Measurements from ENCODE around the gene ARHGDIG.
"Not testable (repeated sequence)": the region's sequence is repeated elsewhere in the genome, so short reads cannot be mapped to it uniquely, and the experiment has no call there.

The ARHGDIG gene

GRCh38 chr16:322476-323143, 42.2 kb downstream of the ARHGDIG start:
- H3K27ac ChIP-seq, result no peak overlapping the region
- DNase-seq, result no peak
- H3K27me3 ChIP-seq (ENCODE audit: insufficient read depth, low read depth, severe bottlenecking), result no peaks in the 10 kb centered on the region
- H3K4me3 ChIP-seq (ENCODE audit: low read depth, low read length), result no peak overlapping the region
- peaks cover 10% of the 10 kb centered on the region for H3K36me3 ChIP-seq
- no peaks in the 10 kb centered on the region for H3K9me3 ChIP-seq (ENCODE audit: severe bottlenecking)
- no peak for TF ChIP-seq CTCF (IDR thresholded peaks at IDR 0.05; ENCODE audit: low read depth, low read length)

GRCh38 chr16:324201-324450, 43.7 kb downstream of the ARHGDIG start:
- H3K27ac ChIP-seq, result no peak overlapping the region
- no peaks in the 10 kb centered on the region for H3K27me3 ChIP-seq (ENCODE audit: insufficient read depth, low read depth, severe bottlenecking)
- TF ChIP-seq CTCF (IDR thresholded peaks at IDR 0.05; ENCODE audit: low read depth, low read length), result no peak
- no peaks in the 10 kb centered on the region for H3K9me3 ChIP-seq (ENCODE audit: severe bottlenecking)
- no peak for DNase-seq
- peaks cover 2% of the 10 kb centered on the region; the same call in 1 of the 2 replicates for H3K36me3 ChIP-seq
- H3K4me3 ChIP-seq (ENCODE audit: low read depth, low read length), result no peak overlapping the region

GRCh38 chr16:324451-325334, 44.3 kb downstream of the ARHGDIG start:
- no peak for DNase-seq
- Histone ChIP-seq H3K27ac (no peak overlapping the region), H3K27me3 (ENCODE audit: insufficient read depth, low read depth, severe bottlenecking) (no peaks in the 10 kb centered on the region), H3K36me3 (no peaks in the 10 kb centered on the region; the same call in 1 of the 2 replicates), H3K9me3 (ENCODE audit: severe bottlenecking) (no peaks in the 10 kb centered on the region), H3K4me3 (ENCODE audit: low read depth, low read length) (no peak overlapping the region)
- no peak for TF ChIP-seq CTCF (IDR thresholded peaks at IDR 0.05; ENCODE audit: low read depth, low read length)

GRCh38 chr16:325375-326145, 45.2 kb downstream of the ARHGDIG start:
- no peak for TF ChIP-seq CTCF (IDR thresholded peaks at IDR 0.05; ENCODE audit: low read depth, low read length)
- Histone ChIP-seq H3K9me3 (ENCODE audit: severe bottlenecking) (no peaks in the 10 kb centered on the region), H3K36me3 (peaks cover 3% of the 10 kb centered on the region), H3K27ac (no peak overlapping the region), H3K27me3 (ENCODE audit: insufficient read depth, low read depth, severe bottlenecking) (no peaks in the 10 kb centered on the region), H3K4me3 (ENCODE audit: low read depth, low read length) (no peak overlapping the region)
- no peak for DNase-seq

- Histone ChIP-seq H3K36me3 (peaks cover 3% of the 10 kb centered on the region; the same call in 1 of the 2 replicates), H3K4me3 (ENCODE audit: low read depth, low read length) (no peak overlapping the region), H3K27me3 (ENCODE audit: insufficient read depth, low read depth, severe bottlenecking) (no peaks in the 10 kb centered on the region), H3K27ac (no peak overlapping the region), H3K9me3 (ENCODE audit: severe bottlenecking) (no peaks in the 10 kb centered on the region)
- no peak for DNase-seq
- no peak for TF ChIP-seq CTCF (IDR thresholded peaks at IDR 0.05; ENCODE audit: low read depth, low read length)
Measured at GRCh38 chr16:330741-331140, 50.4 kb downstream of the ARHGDIG start.

GRCh38 chr16:331181-331814, 50.9 kb downstream of the ARHGDIG start:
- not testable (repeated sequence) for H3K27ac ChIP-seq

More at GRCh38 chr16:331181-331814, 50.9 kb downstream of the ARHGDIG start:
- H3K9me3 ChIP-seq (ENCODE audit: severe bottlenecking); DNase-seq; H3K4me3 ChIP-seq (ENCODE audit: low read depth, low read length); H3K27me3 ChIP-seq (ENCODE audit: insufficient read depth, low read depth, severe bottlenecking); H3K36me3 ChIP-seq: not testable (repeated sequence)

Data from WERI-Rb-1 (cell line).